Thyroid gland (tissue), 4 donors: ENCODE measurements around the gene SPOCK1. TPM values are rescaled to one million over a fixed set of nuclear protein-coding genes. Genes with fewer than 3 reads are reported as not detected.

ENCODE experiments used
- DNase-seq, 2 donors: peaks; one replicate each; pipeline ENCODE4 v3.0.0-alpha.2; 2019
- H3K27ac ChIP-seq, 3 donors: fragments of 200-600 bp; sonication (generic); 1 replicate in 2 of 3; 2 replicates in 1 of 3; pipeline ENCODE4 v1.5.1; 2016 to 2019; ENCODE audit warnings: mild to moderate bottlenecking in 1 of 3, moderate library complexity in 1 of 3
- H3K27me3 ChIP-seq: fragments of 200-600 bp; sonication (generic); one replicate; pipeline ENCODE4 v1.5.1; 2019
- H3K36me3 ChIP-seq, 2 donors: fragments of 200-600 bp; sonication (generic); one replicate each; pipeline ENCODE4 v1.5.1; 2016 to 2019
- H3K4me1 ChIP-seq, 2 donors: fragments of 200-600 bp; sonication (generic); one replicate each; pipeline ENCODE4 v1.5.1; 2017 to 2019
- H3K4me3 ChIP-seq, 3 donors: fragments of 200-600 bp; sonication (generic); replicated peaks in 1 of 3; 1 replicate in 2 of 3; 2 replicates in 1 of 3; pipeline ENCODE4 v1.5.1; 2016; ENCODE audit warnings: mild to moderate bottlenecking in 1 of 3
- H3K9me3 ChIP-seq: fragments of 200-600 bp; sonication (generic); one replicate; pipeline ENCODE4 v1.5.1; 2017
- POLR2A ChIP-seq, 2 donors: fragments of 450-650 bp; IDR thresholded peaks; one replicate each; pipeline ENCODE4 v1.6.1; 2017; ENCODE audit warnings: antibody characterized with exemption in 2 of 2, mild to moderate bottlenecking in 2 of 2, moderate library complexity in 1 of 2
- WGBS, 2 donors: methylation state at CpG; one replicate each; pipeline ENCODE4 v1.1.5; 2017; 5-methylcytosine and 5-hydroxymethylcytosine counted together
- intact Hi-C: fragments of 100-400 bp; cut with DNase I; formaldehyde crosslinking; loops from one replicate; pipeline ENCODE4 v1.15.1; 2023
- total RNA-seq, 4 donors: library from RNA; depleted of rRNA; stranded (reverse); fragments of >200 nt; gene quantifications; one replicate each; pipeline ENCODE4 v1.2.3, GENCODE V29; 2016
- TF ChIP-seq, protein P1 (sequence below), 6 experiments: fragments of 200-600 bp in 3 of 6; fragments of 450-650 bp in 3 of 6; sonication (generic) in 3 of 6; IDR thresholded peaks; one replicate each; pipeline ENCODE4 v1.5.1; 2016 to 2019; ENCODE audit warnings: antibody characterized with exemption in 6 of 6, mild to moderate bottlenecking in 2 of 6, inconsistent platforms in 1 of 6, moderate library complexity in 1 of 6

SPOCK1 gene
- total RNA-seq, 4 donors from 2014 or later, result 15.8 to 34.1 (median 27.5) TPM

DNA sequence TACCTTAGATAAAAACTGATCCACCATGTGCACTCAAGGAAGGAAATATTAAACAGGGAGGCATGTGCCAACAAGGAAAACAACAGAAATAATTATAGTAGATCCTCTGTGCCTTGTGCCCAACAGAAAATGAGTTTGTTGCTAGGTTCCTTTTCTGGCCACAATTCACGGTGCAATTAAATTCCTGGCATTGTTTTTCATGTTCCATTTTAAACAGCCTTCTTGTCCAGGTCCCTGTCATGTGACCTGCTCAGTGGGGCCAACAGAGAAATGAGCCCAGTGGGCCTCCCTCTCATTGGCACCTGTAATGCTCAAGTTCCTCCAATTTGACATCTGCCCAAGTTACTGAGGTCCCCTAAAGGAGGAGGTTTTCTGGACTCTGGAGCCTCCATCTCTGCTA is 56.5 kb downstream of the SPOCK1 start:
- 41 to 76% methylated on average over 1 of the region's 1 CpG for WGBS, 2 donors
- intact Hi-C loops, result no loop called here
- Histone ChIP-seq H3K4me3 (no peak overlapping the region), H3K36me3 (no peaks in the 10 kb centered on the region), H3K9me3 (no peaks in the 10 kb centered on the region), H3K27ac (no peak overlapping the region), H3K27me3 (no peaks in the 10 kb centered on the region), H3K4me1 (no peaks in the 10 kb centered on the region)
- TF ChIP-seq, protein P1, sequence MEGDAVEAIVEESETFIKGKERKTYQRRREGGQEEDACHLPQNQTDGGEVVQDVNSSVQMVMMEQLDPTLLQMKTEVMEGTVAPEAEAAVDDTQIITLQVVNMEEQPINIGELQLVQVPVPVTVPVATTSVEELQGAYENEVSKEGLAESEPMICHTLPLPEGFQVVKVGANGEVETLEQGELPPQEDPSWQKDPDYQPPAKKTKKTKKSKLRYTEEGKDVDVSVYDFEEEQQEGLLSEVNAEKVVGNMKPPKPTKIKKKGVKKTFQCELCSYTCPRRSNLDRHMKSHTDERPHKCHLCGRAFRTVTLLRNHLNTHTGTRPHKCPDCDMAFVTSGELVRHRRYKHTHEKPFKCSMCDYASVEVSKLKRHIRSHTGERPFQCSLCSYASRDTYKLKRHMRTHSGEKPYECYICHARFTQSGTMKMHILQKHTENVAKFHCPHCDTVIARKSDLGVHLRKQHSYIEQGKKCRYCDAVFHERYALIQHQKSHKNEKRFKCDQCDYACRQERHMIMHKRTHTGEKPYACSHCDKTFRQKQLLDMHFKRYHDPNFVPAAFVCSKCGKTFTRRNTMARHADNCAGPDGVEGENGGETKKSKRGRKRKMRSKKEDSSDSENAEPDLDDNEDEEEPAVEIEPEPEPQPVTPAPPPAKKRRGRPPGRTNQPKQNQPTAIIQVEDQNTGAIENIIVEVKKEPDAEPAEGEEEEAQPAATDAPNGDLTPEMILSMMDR (IDR thresholded peaks at IDR 0.05), result no peak
- no peak for TF ChIP-seq POLR2A (IDR thresholded peaks at IDR 0.05)
- DNase-seq, result no peak

DNA sequence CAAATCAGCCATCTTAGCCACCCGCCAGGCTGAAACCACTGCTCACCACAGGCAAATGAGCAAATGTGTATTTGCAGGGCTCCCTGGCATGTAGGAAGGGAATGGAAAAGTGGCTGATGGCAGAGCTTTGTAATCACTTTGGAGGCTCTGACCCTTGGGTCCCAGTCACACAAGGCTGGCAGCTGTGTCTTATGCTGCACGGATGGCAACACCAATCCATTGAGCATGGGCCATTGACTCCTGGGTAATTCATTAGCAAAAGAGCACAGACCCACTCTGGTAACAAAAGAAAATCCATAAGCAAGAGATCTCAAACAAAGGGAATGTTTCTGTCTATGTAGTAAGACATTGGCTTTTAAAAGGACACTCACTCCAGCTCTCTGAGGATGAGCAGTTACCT is 57.6 kb downstream of the SPOCK1 start:
- no peaks in the 10 kb centered on the region for H3K4me1 ChIP-seq
- intact Hi-C loops, result no loop called here
- DNase-seq, result no peak
- no peak overlapping the region for H3K4me3 ChIP-seq
- no peaks in the 10 kb centered on the region for H3K36me3 ChIP-seq
- no peaks in the 10 kb centered on the region for H3K27me3 ChIP-seq
- no peak overlapping the region for H3K27ac ChIP-seq
- WGBS, 2 donors, result 84 to 92% methylated on average over 2 of the region's 2 CpGs
- no peak for TF ChIP-seq POLR2A (IDR thresholded peaks at IDR 0.05)
- TF ChIP-seq, protein P1 (IDR thresholded peaks at IDR 0.05), result no peak
- no peaks in the 10 kb centered on the region for H3K9me3 ChIP-seq

DNA sequence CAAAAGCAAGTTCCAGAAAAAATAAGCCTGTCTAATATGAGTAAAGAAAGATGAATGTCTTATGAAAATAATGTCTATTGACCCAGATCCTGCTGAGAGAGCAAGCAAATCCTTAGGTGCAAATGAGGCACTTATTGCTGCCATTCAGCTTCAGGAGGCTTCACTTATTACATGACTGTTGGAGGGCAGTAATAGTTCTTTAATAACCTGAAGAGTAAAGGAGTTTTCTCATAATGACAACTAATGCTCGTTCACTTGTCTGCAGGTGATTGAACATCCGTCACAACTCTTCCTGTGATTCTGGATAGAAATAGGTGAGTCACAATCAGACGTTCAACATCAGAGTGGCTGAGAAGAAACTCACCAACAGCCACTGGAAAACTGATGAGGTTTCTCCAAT is 58.3 kb downstream of the SPOCK1 start:
- Histone ChIP-seq H3K27ac (no peak overlapping the region), H3K4me1 (no peaks in the 10 kb centered on the region), H3K4me3 (no peak overlapping the region), H3K27me3 (no peaks in the 10 kb centered on the region), H3K36me3 (no peaks in the 10 kb centered on the region), H3K9me3 (no peaks in the 10 kb centered on the region)
- WGBS, 2 donors, result 48 to 70% methylated on average over 3 of the region's 3 CpGs
- DNase-seq, result no peak
- intact Hi-C loops, result no loop called here
- TF ChIP-seq, protein P1 (IDR thresholded peaks at IDR 0.05), result no peak
- TF ChIP-seq POLR2A (IDR thresholded peaks at IDR 0.05), result no peak

DNA sequence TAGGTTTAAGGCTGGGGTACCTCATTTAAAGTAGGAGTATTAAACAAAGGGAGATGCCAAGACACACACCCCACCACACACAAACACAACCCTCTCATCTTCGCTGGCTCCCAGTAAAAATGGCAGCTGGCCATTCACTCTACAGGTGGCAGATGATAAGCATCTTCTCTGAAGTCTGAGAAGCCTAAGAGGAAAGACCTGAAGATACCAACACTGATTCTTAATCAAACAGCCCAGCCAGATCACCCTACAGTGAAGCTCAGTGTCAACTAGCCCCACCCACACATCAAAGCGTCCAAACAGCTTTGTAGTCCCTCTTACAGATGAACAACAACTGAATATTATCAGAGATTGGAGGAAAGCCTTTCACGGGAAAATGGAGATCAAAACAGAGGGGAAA is 59.5 kb downstream of the SPOCK1 start:
- Histone ChIP-seq H3K4me1 (no peaks in the 10 kb centered on the region), H3K36me3 (no peaks in the 10 kb centered on the region), H3K27me3 (no peaks in the 10 kb centered on the region), H3K9me3 (no peaks in the 10 kb centered on the region), H3K4me3 (no peak overlapping the region), H3K27ac (no peak overlapping the region)
- intact Hi-C loops, result no loop called here
- TF ChIP-seq POLR2A (IDR thresholded peaks at IDR 0.05), result no peak
- no peak for DNase-seq
- 58 to 75% methylated on average over 3 of the region's 3 CpGs for WGBS, 2 donors

DNA sequence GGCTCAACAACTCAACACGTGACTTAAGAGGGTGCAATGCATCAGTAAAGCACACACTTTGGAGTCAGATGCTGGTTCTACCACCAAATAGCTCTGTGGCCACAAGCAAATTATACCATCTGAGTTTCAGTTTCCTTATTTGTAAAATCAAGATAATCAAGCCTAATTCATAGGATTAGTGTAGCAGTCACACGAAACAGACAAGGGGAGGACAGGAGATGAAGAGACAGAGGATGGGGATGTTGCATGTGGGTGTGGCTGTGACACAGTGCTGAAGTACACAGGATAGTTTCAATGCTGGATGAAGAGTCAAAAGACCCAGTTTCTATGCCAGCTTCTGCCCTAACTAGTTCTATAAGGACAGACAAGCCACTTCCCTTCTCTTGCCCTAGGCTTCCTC is 60.2 kb downstream of the SPOCK1 start:
- WGBS, 2 donors, result 73 to 77% methylated on average over 2 of the region's 2 CpGs
- Histone ChIP-seq H3K4me1 (no peaks in the 10 kb centered on the region), H3K4me3 (no peak overlapping the region), H3K27me3 (no peaks in the 10 kb centered on the region), H3K27ac (no peak overlapping the region), H3K36me3 (no peaks in the 10 kb centered on the region), H3K9me3 (no peaks in the 10 kb centered on the region)
- no peak for DNase-seq
- no peak for TF ChIP-seq POLR2A (IDR thresholded peaks at IDR 0.05)
- TF ChIP-seq, protein P1 (IDR thresholded peaks at IDR 0.05), result no peak
- intact Hi-C loops, result no loop called here

DNA sequence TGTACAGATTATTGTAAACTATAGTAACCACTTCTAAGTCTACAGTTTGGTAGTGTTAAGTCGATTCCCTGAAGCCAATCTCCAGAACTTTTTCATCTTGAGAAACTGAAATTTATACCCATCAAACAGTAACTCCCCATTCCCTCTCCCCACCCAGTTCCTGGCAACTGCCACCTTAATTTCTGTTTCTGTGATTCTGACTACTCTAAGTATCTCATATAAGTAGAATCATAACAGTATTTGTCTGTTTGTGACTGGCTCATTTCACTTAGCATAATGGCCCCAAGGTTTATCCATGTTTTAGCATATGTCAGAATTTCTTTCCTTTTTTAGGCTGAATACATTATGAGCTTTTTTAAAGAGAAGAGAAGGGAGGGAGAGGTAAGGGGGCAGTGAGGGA is 61.4 kb downstream of the SPOCK1 start:
- no peak overlapping the region for H3K4me3 ChIP-seq
- intact Hi-C loops, result no loop called here
- H3K9me3 ChIP-seq, result no peaks in the 10 kb centered on the region
- no peaks in the 10 kb centered on the region for H3K36me3 ChIP-seq
- no peak for TF ChIP-seq POLR2A (IDR thresholded peaks at IDR 0.05)
- TF ChIP-seq, protein P1 (IDR thresholded peaks at IDR 0.05), result no peak
- H3K27me3 ChIP-seq, result no peaks in the 10 kb centered on the region
- DNase-seq, result no peak
- no peaks in the 10 kb centered on the region for H3K4me1 ChIP-seq
- WGBS, 2 donors, result 54 to 71% methylated on average over 1 of the region's 1 CpG
- no peak overlapping the region for H3K27ac ChIP-seq
